Calu3 (cell line): ENCODE measurements around the gene TRAPPC14. TPM values are rescaled to one million over a fixed set of nuclear protein-coding genes. Genes with fewer than 3 reads are reported as not detected.

Source experiments
- BruUV-seq: library from RNA; stranded (reverse); fragments of 400-500 nt; replicated peaks from 2 replicates; lab custom pipeline; 2021; lab: Mats Ljungman, UMichigan
- CTCF ChIA-PET: fragments of 300-600 bp; sonication (Branson Sonifier 250); formaldehyde crosslinking; loops from one replicate; lab custom pipeline; 2022; ENCODE audit warnings: antibody characterized with exemption; lab: Charles Lee
- DNase-seq: peaks from one replicate; pipeline ENCODE4 v3.0.0; 2022
- H3K27ac Mint-ChIP-seq: one replicate; pipeline ENCODE4 v1.8.0; 2022; ENCODE audit warnings: mixed read lengths; ENCODE audit not compliant: unreplicated experiment
- H3K27me3 Mint-ChIP-seq: one replicate; pipeline ENCODE4 v1.8.0; 2022; ENCODE audit warnings: mixed read lengths; ENCODE audit not compliant: unreplicated experiment
- H3K36me3 Mint-ChIP-seq: one replicate; pipeline ENCODE4 v1.8.0; 2022; ENCODE audit warnings: mild to moderate bottlenecking, moderate library complexity, mixed read lengths; ENCODE audit not compliant: insufficient read depth, unreplicated experiment
- H3K4me1 Mint-ChIP-seq: one replicate; pipeline ENCODE4 v1.8.0; 2022; ENCODE audit warnings: mild to moderate bottlenecking, low read depth, mixed read lengths; ENCODE audit not compliant: unreplicated experiment
- H3K4me3 Mint-ChIP-seq: one replicate; pipeline ENCODE4 v1.8.0; 2022; ENCODE audit warnings: mild to moderate bottlenecking, low read depth, moderate library complexity, mixed read lengths; ENCODE audit not compliant: unreplicated experiment
- H3K9me3 Mint-ChIP-seq: one replicate; pipeline ENCODE4 v1.8.0; 2022; ENCODE audit warnings: low read depth, mixed read lengths; ENCODE audit not compliant: unreplicated experiment
- CTCF ChIP-seq: fragments of 200-600 bp; IDR thresholded peaks from one replicate; pipeline ENCODE4 v1.8.0; 2022; ENCODE audit warnings: antibody characterized with exemption; ENCODE audit not compliant: unreplicated experiment
- intact Hi-C: fragments of 100-400 bp; cut with micrococcal nuclease; formaldehyde crosslinking; loops from one replicate; pipeline ENCODE4 v1.10.0; 2022; ENCODE audit not compliant: unreplicated experiment
- total RNA-seq: library from RNA; stranded (reverse); gene quantifications from 2 replicates; pipeline ENCODE4 v1.2.3, GENCODE V29; 2022

Gene TRAPPC14
- total RNA-seq, 1 experiment from 2014 or later: 17.5 TPM

GRCh38 chr7:100159099-100159623 is 638 bp upstream of the TRAPPC14 start:
- intact Hi-C loops: no loop called here
- CTCF ChIA-PET: no interaction called here

GRCh38 chr7:100157334-100158228 is 942 bp downstream of the TRAPPC14 start:
- no peaks in the 10 kb centered on the region for H3K9me3 Mint-ChIP-seq
- peak overlapping the region; percentile 60 for H3K27ac Mint-ChIP-seq
- peak overlapping the region; percentile 70 for H3K4me3 Mint-ChIP-seq
- peaks cover 3% of the 10 kb centered on the region for H3K4me1 Mint-ChIP-seq
- H3K36me3 Mint-ChIP-seq: peaks cover 43% of the 10 kb centered on the region
- intact Hi-C loops: no loop called here
- no peaks in the 10 kb centered on the region for H3K27me3 Mint-ChIP-seq
- TF ChIP-seq CTCF: no peak
- DNase-seq: no peak
- CTCF ChIA-PET: no interaction called here
- BruUV-seq: TSS peak; percentile 28

More at GRCh38 chr7:100159099-100159623, 638 bp upstream of the TRAPPC14 start:
- no TSS peak for BruUV-seq
- Mint-ChIP-seq H3K9me3 (no peaks in the 10 kb centered on the region), H3K4me1 (no peaks in the 10 kb centered on the region), H3K4me3 (peak overlapping the region; percentile 70), H3K27ac (no peak overlapping the region), H3K27me3 (no peaks in the 10 kb centered on the region), H3K36me3 (peaks cover 34% of the 10 kb centered on the region)
- no peak for DNase-seq
- no peak for TF ChIP-seq CTCF

GRCh38 chr7:100157069-100157333 is 1.5 kb downstream of the TRAPPC14 start:
- Mint-ChIP-seq H3K27me3 (no peaks in the 10 kb centered on the region), H3K4me3 (no peak overlapping the region), H3K9me3 (no peaks in the 10 kb centered on the region), H3K4me1 (peaks cover 8% of the 10 kb centered on the region), H3K27ac (no peak overlapping the region), H3K36me3 (peaks cover 49% of the 10 kb centered on the region)
- no TSS peak for BruUV-seq
- intact Hi-C loops: no loop called here
- DNase-seq: no peak
- no peak for TF ChIP-seq CTCF
- CTCF ChIA-PET: no interaction called here

- CTCF ChIA-PET: no interaction called here
- Mint-ChIP-seq H3K27ac (no peak overlapping the region), H3K4me3 (no peak overlapping the region), H3K27me3 (no peaks in the 10 kb centered on the region), H3K4me1 (peaks cover 9% of the 10 kb centered on the region), H3K36me3 (peaks cover 52% of the 10 kb centered on the region), H3K9me3 (no peaks in the 10 kb centered on the region)
- no TSS peak for BruUV-seq
- intact Hi-C loops: no loop called here
- no peak for TF ChIP-seq CTCF
- no peak for DNase-seq
These were observed 2.0 kb downstream of the TRAPPC14 start for GRCh38 chr7:100156331-100157068.
